HG03558 (cell line): ENCODE results near the gene DBP.

Experiments
- ATAC-seq: cut with Tn5 transposase; IDR thresholded peaks from one replicate; pipeline ENCODE4 v1.9.1; 2021; ENCODE audit warnings: moderate number of reproducible peaks; ENCODE audit not compliant: unreplicated experiment; ENCODE audit errors: extremely low read depth

The DBP gene

DNA sequence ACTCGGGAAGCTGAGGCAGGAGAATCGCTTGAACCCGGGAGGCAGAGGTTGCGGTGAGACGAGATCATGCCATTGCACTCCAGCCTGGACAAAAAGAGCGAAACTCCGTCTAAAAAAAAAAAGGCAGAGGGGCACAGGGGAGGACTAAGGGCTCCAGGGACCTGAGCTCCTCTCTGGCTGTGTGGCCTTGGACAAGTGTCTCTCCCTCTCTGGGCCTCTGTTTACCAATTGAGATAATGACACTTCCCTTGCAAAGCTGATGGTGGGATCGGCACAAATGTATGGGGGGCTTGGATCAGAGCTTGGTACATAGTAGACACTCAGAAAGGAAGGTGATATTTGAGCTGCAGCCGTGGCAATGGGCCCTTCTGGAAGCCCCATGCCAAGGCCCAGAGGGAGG is 42.0 kb downstream of the DBP start:
- ATAC-seq = no peak

GRCh38 chr19:48591021-48591420 is 46.2 kb downstream of the DBP start:
- no peak for ATAC-seq

DNA sequence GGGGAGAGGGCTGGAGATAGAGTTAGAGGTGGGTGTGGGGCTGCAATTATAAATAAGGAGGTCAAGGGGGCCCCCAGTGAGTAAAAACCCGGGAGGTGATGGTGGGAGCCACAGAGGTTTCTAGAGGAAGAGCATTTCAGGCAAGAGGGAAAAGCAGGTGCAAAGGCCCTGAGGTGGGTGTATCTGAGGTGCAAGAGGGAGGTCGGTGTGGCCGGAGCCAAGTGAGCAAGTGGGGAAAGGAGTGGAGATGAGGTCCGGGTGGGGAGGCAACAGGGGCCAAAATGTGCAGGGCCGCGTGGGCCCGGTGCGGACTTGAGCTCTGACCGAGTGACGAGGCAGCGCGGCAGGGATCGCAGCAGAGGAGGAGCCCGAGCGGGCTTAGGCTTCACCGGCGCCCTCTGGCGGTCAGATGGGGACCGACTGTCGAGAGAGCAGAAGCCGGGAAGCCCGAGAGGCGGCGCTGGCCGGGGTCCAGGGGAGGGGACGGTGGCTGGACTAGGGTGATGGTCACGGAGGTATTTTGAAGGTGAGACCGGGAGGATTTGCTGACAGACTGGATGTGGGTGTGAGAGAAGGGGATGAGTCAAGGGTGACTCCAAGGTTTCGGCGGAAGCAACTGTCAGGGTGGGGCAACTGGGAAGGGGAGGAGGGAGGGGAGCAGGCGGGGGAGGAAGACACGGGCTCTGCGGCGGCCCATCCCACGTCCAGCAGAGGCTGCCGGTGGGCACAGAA is 48.3 kb downstream of the DBP start:
- ATAC-seq = no peak

- no peak for ATAC-seq
These were observed 49.8 kb downstream of the DBP start for GRCh38 chr19:48587387-48587786.

DNA sequence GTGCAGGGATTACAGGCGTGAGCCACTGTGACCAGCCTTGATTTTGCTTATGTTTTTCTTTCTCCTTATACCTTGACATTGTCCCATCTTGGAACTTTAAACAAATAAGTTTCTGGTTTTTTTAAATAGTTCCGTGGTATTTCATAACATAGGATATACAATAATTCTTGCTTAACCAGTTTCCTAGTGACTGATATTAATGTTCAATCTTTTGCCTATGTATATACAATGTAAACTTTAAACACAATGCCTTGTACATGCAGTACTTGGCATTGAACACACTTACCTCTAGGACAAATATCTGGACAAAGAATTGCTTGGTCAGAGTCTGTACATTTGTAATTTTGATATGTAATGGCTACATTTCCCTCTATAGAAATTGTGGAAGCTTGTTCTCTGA is 55.0 kb downstream of the DBP start:
- no peak for ATAC-seq
